Activated CD8-positive, alpha-beta memory T cell treated with anti-CD3 and anti-CD28 coated beads, Interleukin-2, amount 10 ng/mL, durations not matched to agents 7 days and 5 days (primary cell): ENCODE results near the gene CSF2RB. TPM values are rescaled to one million over a fixed set of nuclear protein-coding genes. Genes with fewer than 3 reads are reported as not detected.
"Not testable (repeated sequence)": the region's sequence is repeated elsewhere in the genome, so short reads cannot be mapped to it uniquely, and the experiment has no call there.

Source experiments
- ATAC-seq: fragments of 150-1000 bp; cut with Tn5 transposase; one replicate; pipeline ENCODE4 v1.10.0; 2021; ENCODE audit warnings: moderate library complexity
- CTCF ChIA-PET: fragments of 350-600 bp; sonication (Branson Sonifier 250); formaldehyde crosslinking; loops from one replicate; lab custom pipeline; 2021; ENCODE audit warnings: antibody characterized with exemption; lab: Charles Lee
- DNase-seq: peaks from one replicate; pipeline ENCODE4 v3.0.0-alpha.2; 2020
- H3K27ac Mint-ChIP-seq: one replicate; pipeline ENCODE4 v1.8.0; 2021; ENCODE audit warnings: mild to moderate bottlenecking, mixed read lengths
- H3K27me3 Mint-ChIP-seq: one replicate; pipeline ENCODE4 v1.8.0; 2021; ENCODE audit warnings: mixed read lengths
- H3K36me3 Mint-ChIP-seq: one replicate; pipeline ENCODE4 v1.8.0; 2021; ENCODE audit warnings: mild to moderate bottlenecking, mixed read lengths
- H3K4me1 Mint-ChIP-seq: one replicate; pipeline ENCODE4 v1.8.0; 2021; ENCODE audit warnings: mixed read lengths
- H3K4me3 Mint-ChIP-seq: one replicate; pipeline ENCODE4 v1.8.0; 2021; ENCODE audit warnings: mild to moderate bottlenecking, moderate library complexity, mixed read lengths
- H3K9me3 Mint-ChIP-seq: one replicate; pipeline ENCODE4 v1.8.0; 2022; ENCODE audit warnings: low read depth, mixed read lengths
- total RNA-seq, 2 experiments: library from RNA; stranded (reverse); gene quantifications; one replicate each; pipeline ENCODE4 v1.2.3, GENCODE V29; 2021

CSF2RB gene
- total RNA-seq, 2 experiments from 2014 or later = 3.0 to 26.9 TPM

DNA sequence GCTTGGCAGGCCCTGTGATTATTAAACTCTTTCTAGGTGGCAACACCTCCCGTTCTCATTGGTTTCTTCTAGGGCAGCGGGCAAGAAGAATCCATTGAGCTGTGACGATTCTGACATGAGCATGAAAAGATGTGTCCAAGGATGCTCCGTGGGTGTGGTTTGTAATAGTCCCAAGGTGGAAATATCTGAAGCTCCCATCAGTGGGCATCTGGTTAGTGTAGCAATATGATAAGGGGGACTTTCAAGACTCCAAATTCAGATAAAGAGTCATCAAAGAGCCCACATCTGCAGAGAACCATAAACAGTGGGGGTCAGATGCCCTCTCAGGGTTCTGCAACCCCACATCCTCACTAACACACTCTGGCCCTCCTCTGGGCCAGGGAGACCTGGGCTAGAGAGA is 63.2 kb downstream of the CSF2RB start:
- no peaks in the 10 kb centered on the region for H3K36me3 Mint-ChIP-seq
- CTCF ChIA-PET = interaction anchor here (0.7 to 10.9 kb wide), 37 partner anchors 8 to 447 kb away, joined by 3 to 229 read pairs (median 5); partner anchors contain the start of genes EIF3D, IFT27, IL2RB and MPST
- H3K4me1 Mint-ChIP-seq = peaks cover 18% of the 10 kb centered on the region
- DNase-seq (no peak), ATAC-seq (no peak)
- H3K27ac Mint-ChIP-seq = no peak overlapping the region
- H3K27me3 Mint-ChIP-seq = peaks cover 2% of the 10 kb centered on the region
- H3K4me3 Mint-ChIP-seq = no peak overlapping the region
- no peaks in the 10 kb centered on the region for H3K9me3 Mint-ChIP-seq

DNA sequence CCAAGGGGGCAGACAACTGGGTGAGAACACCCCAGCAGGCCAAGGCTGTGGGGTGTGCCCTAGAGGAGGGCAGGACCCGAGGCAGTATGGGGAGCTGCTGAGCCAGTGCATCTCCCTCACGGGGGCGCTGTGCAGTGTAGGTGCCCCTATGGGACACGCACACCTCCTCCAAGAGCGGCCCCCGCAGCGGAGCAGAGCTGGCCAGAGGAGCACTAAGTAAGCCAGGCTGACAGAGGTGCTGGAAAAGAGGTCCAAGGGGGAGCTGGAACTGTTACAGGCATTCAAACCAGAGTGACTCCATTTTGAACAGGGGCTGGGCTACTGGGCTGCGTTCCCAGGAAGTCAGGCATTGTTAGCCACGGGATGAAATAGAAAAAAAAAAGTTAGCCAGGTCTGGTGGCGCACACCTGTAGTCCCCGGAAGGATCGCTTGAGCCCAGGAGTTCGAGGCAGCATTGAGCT is 64.0 kb downstream of the CSF2RB start:
- H3K27me3 Mint-ChIP-seq = peaks cover 5% of the 10 kb centered on the region
- H3K36me3 Mint-ChIP-seq = no peaks in the 10 kb centered on the region
- H3K9me3 Mint-ChIP-seq = no peaks in the 10 kb centered on the region
- CTCF ChIA-PET = interaction anchor here (0.7 to 10.9 kb wide), 58 partner anchors 9 to 474 kb away, joined by 3 to 229 read pairs (median 4); partner anchors contain the start of genes EIF3D, IFT27, IL2RB and MPST
- peak; percentile 89 for DNase-seq
- H3K4me3 Mint-ChIP-seq = peak overlapping the region; percentile 80
- H3K27ac Mint-ChIP-seq = peak overlapping the region; percentile 87
- H3K4me1 Mint-ChIP-seq = peaks cover 18% of the 10 kb centered on the region
- ATAC-seq = peak; percentile 88

DNA sequence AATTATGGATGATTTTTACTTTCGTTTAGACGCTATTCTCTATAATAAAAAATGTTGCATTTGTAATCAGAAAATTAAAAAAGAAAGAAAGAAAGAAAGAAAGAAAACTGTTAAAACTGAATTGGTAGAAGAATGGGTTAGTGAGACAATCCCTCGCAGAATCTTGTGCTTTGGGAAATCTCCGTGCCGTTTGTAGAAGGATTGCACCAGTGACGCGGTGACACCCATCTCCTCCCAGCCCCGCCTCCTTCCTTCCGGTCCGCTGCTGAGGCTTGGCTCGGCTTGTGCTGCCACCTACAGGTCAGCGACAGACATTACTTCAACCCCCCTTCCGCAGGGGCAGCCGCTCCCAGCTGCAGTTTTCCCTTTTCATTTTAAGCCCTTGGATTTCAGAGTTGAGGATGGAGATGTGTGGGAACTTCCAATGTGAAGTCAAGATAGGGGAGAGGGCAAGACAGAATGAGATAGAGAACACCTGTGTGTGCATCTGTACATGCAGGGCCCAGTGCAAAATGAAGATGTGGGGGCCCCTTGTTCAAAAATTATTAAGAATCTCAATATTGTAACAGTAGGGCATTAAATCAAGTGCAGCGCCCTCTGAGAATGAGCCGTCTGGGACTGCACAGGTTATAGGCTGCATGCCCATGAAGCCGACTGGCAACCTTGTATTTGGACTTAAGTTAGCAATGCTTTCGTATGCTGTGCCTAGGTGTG is 64.7 kb downstream of the CSF2RB start:
- peak overlapping the region; percentile 80 for H3K4me3 Mint-ChIP-seq
- CTCF ChIA-PET = interaction anchor here (0.6 to 10.9 kb wide), 53 partner anchors 9 to 475 kb away, joined by 3 to 229 read pairs (median 4); partner anchors contain the start of genes EIF3D, IFT27, IL2RB and MPST
- ATAC-seq = peak; percentile 90
- H3K36me3 Mint-ChIP-seq = no peaks in the 10 kb centered on the region
- H3K27ac Mint-ChIP-seq = peak overlapping the region; percentile 87
- peaks cover 3% of the 10 kb centered on the region for H3K27me3 Mint-ChIP-seq
- peaks cover 18% of the 10 kb centered on the region for H3K4me1 Mint-ChIP-seq
- DNase-seq = peak; percentile 94
- H3K9me3 Mint-ChIP-seq = no peaks in the 10 kb centered on the region

DNA sequence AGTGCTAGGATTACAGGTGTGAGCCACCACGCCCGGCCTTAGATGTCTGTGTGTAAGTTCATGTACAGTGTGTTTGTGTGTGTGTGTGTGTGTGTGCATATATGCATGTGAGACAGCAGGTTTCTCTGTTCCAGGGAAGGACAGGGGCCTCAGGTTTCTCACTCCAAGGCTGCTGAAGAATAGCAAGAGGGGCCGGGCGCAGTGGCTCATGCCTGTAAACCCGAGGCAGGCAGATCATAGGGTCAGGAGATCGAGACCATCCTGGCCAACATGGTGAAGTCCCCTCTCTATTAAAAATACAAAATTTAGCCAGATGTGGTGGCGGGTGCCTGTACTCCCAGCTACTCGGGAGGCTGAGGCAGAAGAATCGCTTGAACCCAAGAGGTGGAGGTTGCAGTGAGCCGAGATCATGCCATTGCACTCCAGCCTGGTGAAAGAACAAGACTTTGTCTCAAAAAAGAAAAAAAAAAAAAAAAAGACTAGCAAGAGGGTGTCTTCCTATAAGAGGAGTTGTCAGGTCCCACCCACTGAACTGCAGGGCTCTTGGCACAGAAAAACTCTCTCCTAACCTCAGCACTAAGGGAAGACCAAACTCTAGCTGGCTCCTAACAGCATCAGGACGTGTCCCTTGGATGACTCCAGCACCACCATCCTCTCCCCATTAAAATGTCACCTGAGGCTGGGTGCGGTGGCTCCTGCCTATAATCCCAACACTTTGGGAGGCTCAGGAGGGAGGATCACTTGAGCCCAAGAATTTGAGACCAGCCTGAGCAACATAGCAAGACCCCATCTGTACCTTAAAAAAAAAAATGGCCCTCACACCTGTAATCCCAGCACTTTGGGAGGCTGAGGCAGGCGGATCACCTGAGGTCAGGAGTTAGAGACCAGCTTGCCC is 65.8 kb downstream of the CSF2RB start:
- Mint-ChIP-seq H3K27ac (no peak overlapping the region), H3K9me3 (no peaks in the 10 kb centered on the region), H3K27me3 (peaks cover 8% of the 10 kb centered on the region), H3K36me3 (no peaks in the 10 kb centered on the region), H3K4me1 (peaks cover 18% of the 10 kb centered on the region), H3K4me3 (no peak overlapping the region)
- CTCF ChIA-PET = interaction anchor here (0.9 to 10.9 kb wide), 10 partner anchors 14 to 199 kb away, joined by 3 to 229 read pairs (median 8); partner anchors contain the start of genes IFT27 and NCF4
- no peak for DNase-seq
- no peak for ATAC-seq

DNA sequence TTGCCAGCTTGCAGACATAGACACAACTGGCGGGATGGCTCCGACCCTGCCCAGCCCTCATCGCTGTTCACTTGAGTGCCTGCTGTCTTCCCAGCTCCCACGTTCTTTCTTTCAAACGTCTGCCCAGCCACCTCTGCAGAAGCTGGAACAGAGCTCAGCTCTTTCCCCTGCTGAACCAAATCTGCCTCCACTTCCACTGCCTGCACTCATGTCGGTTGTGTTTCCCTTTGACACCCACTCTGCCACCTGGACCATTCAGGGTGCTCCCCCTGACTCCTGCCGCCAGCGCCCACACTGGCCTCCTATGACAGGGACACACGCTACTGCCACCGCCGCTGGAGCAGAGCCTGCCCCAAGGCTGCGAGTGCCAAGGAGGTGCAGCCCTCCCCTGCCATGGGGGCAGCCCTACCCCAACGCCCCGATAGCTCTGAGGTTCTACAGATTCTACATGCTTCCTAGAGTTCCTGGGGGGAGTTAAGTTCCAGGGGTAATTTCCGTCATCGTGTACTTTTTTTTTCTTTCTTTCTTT is 67.9 kb downstream of the CSF2RB start:
- DNase-seq = no peak
- no peak for ATAC-seq
- Mint-ChIP-seq H3K9me3 (peaks cover 6% of the 10 kb centered on the region), H3K4me3 (no peak overlapping the region), H3K27ac (no peak overlapping the region), H3K36me3 (peaks cover 4% of the 10 kb centered on the region), H3K4me1 (peaks cover 18% of the 10 kb centered on the region), H3K27me3 (peaks cover 11% of the 10 kb centered on the region)
- CTCF ChIA-PET = interaction anchor here (0.7 to 10.9 kb wide), 6 partner anchors 17 to 218 kb away, joined by 3 to 229 read pairs (median 4); partner anchors contain the start of genes IFT27 and NCF4

DNA sequence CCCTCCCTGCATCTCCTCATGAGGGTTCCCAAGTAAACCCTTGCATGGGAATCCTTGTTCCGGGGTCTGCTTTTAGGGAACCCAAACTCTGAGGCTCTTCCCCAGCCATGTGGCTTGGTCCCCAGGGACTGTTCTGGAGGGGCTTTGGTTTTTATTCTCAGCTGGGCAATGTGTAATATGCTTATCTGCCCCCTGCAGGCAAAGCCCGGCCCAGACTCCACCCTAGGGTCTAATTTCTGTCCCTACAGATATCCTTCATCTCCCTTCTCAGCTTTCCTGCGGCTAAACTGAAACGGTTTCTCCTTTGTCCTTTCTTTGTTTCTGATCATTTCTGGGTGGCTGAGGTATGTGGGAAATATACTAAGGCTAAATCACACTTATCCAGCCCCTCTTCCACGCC is 68.7 kb downstream of the CSF2RB start:
- no peak for DNase-seq
- H3K27me3 Mint-ChIP-seq = peaks cover 19% of the 10 kb centered on the region
- H3K36me3 Mint-ChIP-seq = peaks cover 7% of the 10 kb centered on the region
- no peak overlapping the region for H3K27ac Mint-ChIP-seq
- no peak for ATAC-seq
- peaks cover 10% of the 10 kb centered on the region for H3K9me3 Mint-ChIP-seq
- H3K4me1 Mint-ChIP-seq = peaks cover 12% of the 10 kb centered on the region
- no peak overlapping the region for H3K4me3 Mint-ChIP-seq
- CTCF ChIA-PET = interaction anchor here (1.1 to 10.9 kb wide), 4 partner anchors 14 to 217 kb away, joined by 3 to 229 read pairs (median 73); partner anchors contain the start of genes IFT27 and NCF4

DNA sequence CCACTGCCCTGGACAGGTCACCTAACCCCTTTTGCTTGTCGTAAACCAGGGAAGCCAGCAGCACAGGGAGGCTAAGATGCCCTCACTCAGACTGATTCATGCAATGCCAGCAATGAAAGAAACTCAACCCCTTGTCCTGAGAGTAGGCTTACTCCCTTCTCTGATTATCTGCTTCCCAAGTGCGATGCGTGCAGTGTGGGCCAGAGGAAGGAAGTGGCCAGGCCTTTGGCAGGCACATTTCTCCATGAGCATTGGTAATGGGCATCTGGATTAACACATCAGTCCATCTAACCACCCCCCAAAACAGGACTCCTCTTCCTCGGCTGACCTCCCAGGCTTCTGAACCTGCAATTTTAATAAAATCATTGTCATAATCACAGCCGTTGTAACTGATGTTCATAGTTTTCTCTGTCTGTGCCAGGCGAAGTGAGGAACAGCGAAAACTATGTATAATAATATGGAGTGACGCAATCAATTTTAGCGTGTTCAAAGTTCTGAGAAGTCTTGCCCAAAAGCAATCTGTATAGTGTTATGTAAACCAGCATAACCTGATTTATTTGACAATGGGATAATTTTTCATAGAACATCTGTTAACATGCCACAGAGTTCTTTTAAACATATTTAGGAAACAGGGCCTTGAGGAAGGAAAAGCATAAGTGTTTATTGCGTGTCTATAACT is 71.9 kb downstream of the CSF2RB start:
- CTCF ChIA-PET = interaction anchor here (1.6 kb wide), 1 partner anchor 129 kb away, joined by 4 read pairs; no protein-coding TSS in a partner anchor
- H3K27ac Mint-ChIP-seq = no peak overlapping the region
- no peak overlapping the region for H3K4me3 Mint-ChIP-seq
- H3K36me3 Mint-ChIP-seq = peaks cover 7% of the 10 kb centered on the region
- no peaks in the 10 kb centered on the region for H3K4me1 Mint-ChIP-seq
- H3K9me3 Mint-ChIP-seq = peaks cover 10% of the 10 kb centered on the region
- no peak for DNase-seq
- peaks cover 32% of the 10 kb centered on the region for H3K27me3 Mint-ChIP-seq
- ATAC-seq = no peak

DNA sequence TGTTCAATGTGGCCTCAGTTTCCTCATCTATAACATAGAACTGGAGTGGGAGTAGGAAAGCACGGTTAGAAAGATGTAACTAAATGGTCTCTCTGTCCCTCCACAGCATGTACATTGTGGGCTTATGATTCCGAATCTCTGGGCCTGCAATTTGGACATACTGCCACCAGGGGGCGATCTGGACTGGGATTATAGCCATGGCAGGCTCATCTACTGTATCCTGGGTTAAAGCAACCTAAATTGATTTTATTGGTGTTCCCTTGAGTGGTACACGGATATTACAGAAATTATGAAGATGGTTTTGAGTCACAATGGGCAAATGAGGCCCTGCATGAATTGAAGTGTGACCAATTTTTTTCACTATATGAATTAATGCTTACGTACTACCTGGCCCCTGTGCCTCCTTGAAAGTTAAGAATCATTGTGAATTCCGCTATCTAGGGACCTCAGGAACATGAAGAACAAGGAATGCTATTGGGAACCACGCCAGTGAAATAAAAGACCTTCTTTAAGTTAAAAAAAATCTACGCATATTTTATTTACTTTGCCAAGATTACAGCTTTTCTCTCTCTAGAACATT is 72.9 kb downstream of the CSF2RB start:
- CTCF ChIA-PET = interaction anchor here (0.7 to 1.8 kb wide), 8 partner anchors 9 to 274 kb away, joined by 3 to 8 read pairs (median 3); partner anchors contain the start of gene TST
- peaks cover 10% of the 10 kb centered on the region for H3K9me3 Mint-ChIP-seq
- peaks cover 7% of the 10 kb centered on the region for H3K36me3 Mint-ChIP-seq
- H3K27ac Mint-ChIP-seq = no peak overlapping the region
- H3K27me3 Mint-ChIP-seq = peaks cover 39% of the 10 kb centered on the region
- no peaks in the 10 kb centered on the region for H3K4me1 Mint-ChIP-seq
- H3K4me3 Mint-ChIP-seq = no peak overlapping the region
- ATAC-seq = no peak
- peak; percentile 61 for DNase-seq

DNA sequence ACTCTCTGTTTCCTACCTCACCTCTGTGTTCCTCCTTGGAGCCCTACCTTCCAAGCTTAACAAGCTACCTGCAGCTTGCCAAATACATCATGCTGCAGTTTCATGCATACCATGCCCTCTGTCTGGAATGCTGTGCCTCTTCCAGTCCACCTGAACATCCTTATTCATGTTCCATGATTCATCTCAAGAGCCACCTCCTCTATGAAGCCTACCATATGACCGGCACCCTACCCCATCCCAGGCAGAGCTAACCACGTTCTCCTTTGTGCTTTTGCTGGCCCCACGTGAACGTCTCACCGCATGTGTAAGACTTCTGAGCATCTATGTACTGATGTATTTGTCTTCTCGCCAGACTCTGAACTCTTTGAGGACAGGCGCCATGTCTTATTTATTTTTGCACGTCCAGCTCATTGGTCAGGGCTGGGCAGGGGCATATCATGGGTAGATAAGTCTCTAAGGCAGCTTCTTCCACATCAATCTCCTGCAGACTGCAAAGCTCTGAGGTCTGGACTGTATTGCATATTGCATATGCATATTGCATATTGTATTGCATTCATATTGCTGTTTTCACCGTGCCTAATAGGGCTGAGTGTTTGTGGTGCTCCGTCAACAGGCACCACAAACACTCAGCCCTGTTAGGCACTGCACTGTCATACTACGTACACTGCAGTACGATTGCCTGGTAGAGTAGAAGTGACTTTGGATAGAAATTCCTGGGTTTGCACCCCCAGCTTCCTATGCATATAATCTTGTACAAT is 74.8 kb downstream of the CSF2RB start:
- Mint-ChIP-seq H3K27me3 (peaks cover 49% of the 10 kb centered on the region), H3K4me1 (no peaks in the 10 kb centered on the region), H3K4me3 (no peak overlapping the region), H3K36me3 (peaks cover 7% of the 10 kb centered on the region), H3K9me3 (peaks cover 10% of the 10 kb centered on the region), H3K27ac (no peak overlapping the region)
- CTCF ChIA-PET = interaction anchor here (1.2 to 1.4 kb wide), 3 partner anchors 11 to 132 kb away, joined by 4 to 9 read pairs (median 4); no protein-coding TSS in a partner anchor
- ATAC-seq (no peak), DNase-seq (no peak)

DNA sequence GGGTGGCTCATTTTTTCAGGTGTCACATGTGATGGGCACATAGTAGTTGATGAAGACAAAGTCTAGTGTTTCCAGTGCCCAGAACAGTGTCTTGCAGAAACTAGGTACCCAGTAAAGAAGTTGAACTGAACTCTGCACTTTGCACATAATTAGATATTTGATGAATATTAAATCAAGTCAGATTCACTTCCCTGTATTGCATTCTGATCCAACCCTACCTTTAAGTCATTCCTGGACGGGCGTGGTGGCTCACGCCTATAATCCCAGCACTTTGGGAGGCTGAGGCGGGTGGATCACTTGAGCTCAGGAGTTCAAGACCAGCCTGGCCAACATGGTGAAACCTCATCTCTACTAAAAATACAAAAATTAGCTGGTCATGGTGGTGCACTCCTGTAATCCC is 75.6 kb downstream of the CSF2RB start:
- not testable (repeated sequence) for H3K4me1 Mint-ChIP-seq, H3K27ac Mint-ChIP-seq, H3K4me3 Mint-ChIP-seq, DNase-seq, H3K36me3 Mint-ChIP-seq, ATAC-seq, H3K9me3 Mint-ChIP-seq
- CTCF ChIA-PET = interaction anchor here (1.1 to 1.4 kb wide), 3 partner anchors 11 to 133 kb away, joined by 4 to 9 read pairs (median 4); no protein-coding TSS in a partner anchor
- H3K27me3 Mint-ChIP-seq = peaks cover 45% of the 10 kb centered on the region
